ENCODE data around the gene CENPS.

- TF ChIP-seq, protein P1, sequence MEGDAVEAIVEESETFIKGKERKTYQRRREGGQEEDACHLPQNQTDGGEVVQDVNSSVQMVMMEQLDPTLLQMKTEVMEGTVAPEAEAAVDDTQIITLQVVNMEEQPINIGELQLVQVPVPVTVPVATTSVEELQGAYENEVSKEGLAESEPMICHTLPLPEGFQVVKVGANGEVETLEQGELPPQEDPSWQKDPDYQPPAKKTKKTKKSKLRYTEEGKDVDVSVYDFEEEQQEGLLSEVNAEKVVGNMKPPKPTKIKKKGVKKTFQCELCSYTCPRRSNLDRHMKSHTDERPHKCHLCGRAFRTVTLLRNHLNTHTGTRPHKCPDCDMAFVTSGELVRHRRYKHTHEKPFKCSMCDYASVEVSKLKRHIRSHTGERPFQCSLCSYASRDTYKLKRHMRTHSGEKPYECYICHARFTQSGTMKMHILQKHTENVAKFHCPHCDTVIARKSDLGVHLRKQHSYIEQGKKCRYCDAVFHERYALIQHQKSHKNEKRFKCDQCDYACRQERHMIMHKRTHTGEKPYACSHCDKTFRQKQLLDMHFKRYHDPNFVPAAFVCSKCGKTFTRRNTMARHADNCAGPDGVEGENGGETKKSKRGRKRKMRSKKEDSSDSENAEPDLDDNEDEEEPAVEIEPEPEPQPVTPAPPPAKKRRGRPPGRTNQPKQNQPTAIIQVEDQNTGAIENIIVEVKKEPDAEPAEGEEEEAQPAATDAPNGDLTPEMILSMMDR (IDR thresholded peaks at IDR 0.05): no peak
- no peak for TF ChIP-seq EZH2 (IDR thresholded peaks at IDR 0.05; ENCODE audit: borderline replicate concordance, insufficient read depth, low read depth, low read length, poor library complexity, severe bottlenecking)
Observed at GRCh38 chr1:10489291-10490055, 59.2 kb downstream of the CENPS start.

Data from B cell (primary cell).